ENCODE results near the gene GPR17. TPM values are rescaled to one million over a fixed set of nuclear protein-coding genes. Genes with fewer than 3 reads are reported as not detected.

The GPR17 gene
- total and polyA plus RNA-seq, 2 experiments from 2014 or later: 0.09 TPM; not detected in 1

- no peak overlapping the region for H3K27ac ChIP-seq
- DNase-seq (ENCODE audit: low read depth in 1 of 2, low spot score in 1 of 2): no peak
- H3K27me3 ChIP-seq: peaks cover 33% of the 10 kb centered on the region
- H3K9me3 ChIP-seq (ENCODE audit: low read depth): no peaks in the 10 kb centered on the region
- H3K4me1 ChIP-seq (ENCODE audit: low read depth): peaks cover 29% of the 10 kb centered on the region
- H3K4me3 ChIP-seq: no peak overlapping the region
- H3K36me3 ChIP-seq: no peaks in the 10 kb centered on the region
- TF ChIP-seq CTCF (IDR thresholded peaks at IDR 0.05; ENCODE audit: low read depth, low read length): no peak
These were observed 17.7 kb downstream of the GPR17 start for GRCh38 chr2:127663566-127664064.

GRCh38 chr2:127664065-127664894 lies 18.3 kb downstream of the GPR17 start:
- TF ChIP-seq CTCF (IDR thresholded peaks at IDR 0.05; ENCODE audit: low read depth, low read length): no peak
- no peak overlapping the region for H3K4me3 ChIP-seq
- H3K36me3 ChIP-seq: no peaks in the 10 kb centered on the region
- peaks cover 29% of the 10 kb centered on the region for H3K4me1 ChIP-seq (ENCODE audit: low read depth)
- no peak overlapping the region for H3K27ac ChIP-seq
- no peak for DNase-seq (ENCODE audit: low read depth in 1 of 2, low spot score in 1 of 2)
- peaks cover 33% of the 10 kb centered on the region for H3K27me3 ChIP-seq
- no peaks in the 10 kb centered on the region for H3K9me3 ChIP-seq (ENCODE audit: low read depth)

GRCh38 chr2:127664895-127665225 lies 18.9 kb downstream of the GPR17 start:
- TF ChIP-seq CTCF (IDR thresholded peaks at IDR 0.05; ENCODE audit: low read depth, low read length): no peak
- Histone ChIP-seq H3K4me1 (ENCODE audit: low read depth) (peaks cover 29% of the 10 kb centered on the region), H3K9me3 (ENCODE audit: low read depth) (no peaks in the 10 kb centered on the region), H3K4me3 (no peak overlapping the region), H3K27me3 (peaks cover 33% of the 10 kb centered on the region), H3K36me3 (no peaks in the 10 kb centered on the region), H3K27ac (no peak overlapping the region)
- DNase-seq (ENCODE audit: low read depth in 1 of 2, low spot score in 1 of 2): no peak

GRCh38 chr2:127665267-127665893 lies 19.4 kb downstream of the GPR17 start:
- H3K4me1 ChIP-seq (ENCODE audit: low read depth): peaks cover 29% of the 10 kb centered on the region
- H3K27ac ChIP-seq: no peak overlapping the region
- no peaks in the 10 kb centered on the region for H3K36me3 ChIP-seq
- no peaks in the 10 kb centered on the region for H3K9me3 ChIP-seq (ENCODE audit: low read depth)
- H3K4me3 ChIP-seq: no peak overlapping the region
- no peak for TF ChIP-seq CTCF (IDR thresholded peaks at IDR 0.05; ENCODE audit: low read depth, low read length)
- DNase-seq (ENCODE audit: low read depth in 1 of 2, low spot score in 1 of 2): no peak
- peaks cover 33% of the 10 kb centered on the region for H3K27me3 ChIP-seq

GRCh38 chr2:127669056-127669455 lies 23.1 kb downstream of the GPR17 start:
- Histone ChIP-seq H3K27me3 (peaks cover 29% of the 10 kb centered on the region), H3K27ac (no peak overlapping the region), H3K4me3 (no peak overlapping the region), H3K4me1 (ENCODE audit: low read depth) (peaks cover 14% of the 10 kb centered on the region), H3K9me3 (ENCODE audit: low read depth) (no peaks in the 10 kb centered on the region), H3K36me3 (no peaks in the 10 kb centered on the region)
- no peak for DNase-seq (ENCODE audit: low read depth in 1 of 2, low spot score in 1 of 2)
- TF ChIP-seq CTCF (IDR thresholded peaks at IDR 0.05; ENCODE audit: low read depth, low read length): no peak

Measured in cardiac muscle cell (in vitro differentiated cells and primary cell).